HepG2 (cell line): ENCODE data around the gene GALNT16. TPM values are rescaled to one million over a fixed set of nuclear protein-coding genes. Genes with fewer than 3 reads are reported as not detected.
A peak's percentile ranks its signal among the peaks of the same experiment; 100 is the strongest.

Experiments used
- ATAC-seq: fragments of 200-7000 bp; cut with Tn5 transposase; 3 replicates; pipeline ENCODE4 v1.9.1; 2020; ENCODE audit warnings: mild to moderate bottlenecking, moderate library complexity
- BruUV-seq: library from RNA; stranded (reverse); fragments of 400-500 nt; replicated peaks from 2 replicates; lab custom pipeline; 2021; lab: Mats Ljungman, UMichigan
- CTCF ChIA-PET: fragments of 300-600 bp; formaldehyde crosslinking; extraction: SDS; loops from one replicate; lab custom pipeline; 2021; ENCODE audit warnings: low total read pairs, inconsistent platforms, low intra/inter-chr PET ratio; lab: Yijun Ruan, JAX
- POLR2A ChIA-PET: fragments of 350-600 bp; sonication (Branson Sonifier 250); formaldehyde crosslinking; loops from one replicate; lab custom pipeline; 2020; ENCODE audit warnings: antibody characterized with exemption, inconsistent platforms; lab: Yijun Ruan, JAX
- DNase-seq: peaks from one replicate; pipeline ENCODE4 v3.0.0-alpha.2; 2015; ENCODE audit warnings: low spot score
- FAIRE-seq: peaks from 3 replicates; lab custom pipeline; 2011; peaks lifted over from hg19 to GRCh38; lab: Jason Lieb, UNC
- H2AFZ ChIP-seq: one replicate; pipeline ENCODE4 v1.6.1; 2011; ENCODE audit warnings: low read length, inconsistent platforms
- H3K27ac ChIP-seq: fragments of 300-600 bp; 3 replicates; pipeline ENCODE4 v1.8.0; 2011; ENCODE audit warnings: mixed run types, mild to moderate bottlenecking, mixed read lengths, low read length, inconsistent platforms; ENCODE audit not compliant: insufficient read depth; ENCODE audit errors: extremely low read length
- H3K27me3 ChIP-seq, 2 experiments: fragments of 200-600 bp in 1 of 2; 2 replicates in 1 of 2; 3 replicates in 1 of 2; pipeline versions ENCODE4 v1.6.0 to v1.8.0; 2011; ENCODE audit warnings: low read length in 2 of 2, mild to moderate bottlenecking in 2 of 2, moderate library complexity in 2 of 2, inconsistent platforms in 1 of 2; ENCODE audit not compliant: insufficient read depth in 2 of 2, control insufficient read depth in 1 of 2
- H3K36me3 ChIP-seq, 2 experiments: fragments of 200-600 bp in 1 of 2; replicated peaks in 1 of 2; 2 replicates in 1 of 2; 3 replicates in 1 of 2; pipeline versions ENCODE4 v1.5.1 to v1.8.0; 2011; ENCODE audit warnings: low read length in 2 of 2, inconsistent platforms in 1 of 2; ENCODE audit not compliant: insufficient read depth in 2 of 2, control insufficient read depth in 1 of 2
- H3K4me1 ChIP-seq: 2 replicates; pipeline ENCODE4 v1.5.1; 2012; ENCODE audit warnings: low read length, inconsistent platforms; ENCODE audit not compliant: insufficient read depth
- H3K4me2 ChIP-seq: 2 replicates; pipeline ENCODE4 v1.6.0; 2011; ENCODE audit warnings: low read depth, low read length, inconsistent platforms
- H3K4me3 ChIP-seq, 3 experiments: fragments of 200-600 bp in 1 of 3; sonication (generic), shearing (Covaris generic) in 1 of 3; replicated peaks in 1 of 3; 2 replicates each; pipeline ENCODE4 v1.5.1; 2011 to 2016; ENCODE audit warnings: low read length in 3 of 3, inconsistent platforms in 2 of 3, low read depth in 2 of 3, mild to moderate bottlenecking in 2 of 3, control low read depth in 1 of 3, mixed read lengths in 1 of 3; ENCODE audit not compliant: insufficient read depth in 1 of 3
- H3K79me2 ChIP-seq: one replicate; pipeline ENCODE4 v1.6.1; 2011; ENCODE audit warnings: low read length, inconsistent platforms; ENCODE audit not compliant: insufficient read depth
- H3K9ac ChIP-seq: 2 replicates; pipeline ENCODE4 v1.6.0; 2011; ENCODE audit warnings: mild to moderate bottlenecking, low read depth, low read length, inconsistent platforms; ENCODE audit not compliant: insufficient read depth
- H3K9me3 ChIP-seq: 2 replicates; pipeline ENCODE4 v1.5.1; 2012; ENCODE audit warnings: mild to moderate bottlenecking, low read length
- H4K20me1 ChIP-seq: 2 replicates; pipeline ENCODE4 v1.6.0; 2011; ENCODE audit warnings: inconsistent platforms, mild to moderate bottlenecking, low read length, moderate library complexity; ENCODE audit not compliant: insufficient read depth
- HMGXB4 ChIP-seq, 2 experiments: sonication (generic) in 1 of 2; formaldehyde crosslinking in 1 of 2; IDR thresholded peaks; 2 replicates each; pipeline versions ENCODE4 v1.4.0 to v1.6.1; 2018 to 2020; ENCODE audit warnings: missing genetic modification reagents in 2 of 2, borderline replicate concordance in 1 of 2, low read depth in 1 of 2, mild to moderate bottlenecking in 1 of 2, missing biosample characterization in 1 of 2
- HNRNPLL ChIP-seq: fragments of 200-400 bp; formaldehyde crosslinking; IDR thresholded peaks from 2 replicates; pipeline ENCODE4 v1.6.1; 2017; ENCODE audit warnings: mild to moderate bottlenecking, low read depth, low read length; ENCODE audit not compliant: poor library complexity, severe bottlenecking
- MAFF ChIP-seq: IDR thresholded peaks from 2 replicates; pipeline ENCODE4 v1.6.1; 2011; ENCODE audit warnings: low read depth, low read length, improper control_type of control experiment
- MAFK ChIP-seq, 2 experiments: IDR thresholded peaks in 1 of 2; conservative IDR thresholded peaks in 1 of 2; 2 replicates each; pipeline ENCODE4 v1.6.1; 2011; ENCODE audit warnings: improper control_type of control experiment in 2 of 2, low read length in 2 of 2
- RFX1 ChIP-seq: fragments of 450-650 bp; IDR thresholded peaks from 2 replicates; pipeline ENCODE4 v1.6.1; 2017
- UBTF ChIP-seq: sonication (generic); formaldehyde crosslinking; IDR thresholded peaks from 2 replicates; pipeline ENCODE4 v1.4.0; 2020; ENCODE audit warnings: mild to moderate bottlenecking, missing genetic modification reagents
- ZFY ChIP-seq: sonication (generic); formaldehyde crosslinking; IDR thresholded peaks from 2 replicates; pipeline ENCODE4 v1.4.0; 2020; ENCODE audit warnings: missing genetic modification reagents
- ZKSCAN5 ChIP-seq: sonication (generic); formaldehyde crosslinking; IDR thresholded peaks from 2 replicates; pipeline ENCODE4 v1.5.1; 2020; ENCODE audit warnings: mild to moderate bottlenecking, missing genetic modification reagents
- ZNF672 ChIP-seq: sonication (generic); formaldehyde crosslinking; IDR thresholded peaks from 2 replicates; pipeline ENCODE4 v1.8.1; 2022; ENCODE audit warnings: missing genetic modification reagents
- ZNF772 ChIP-seq: sonication (generic); formaldehyde crosslinking; IDR thresholded peaks from 2 replicates; pipeline ENCODE4 v1.5.0; 2020; ENCODE audit warnings: mild to moderate bottlenecking, missing genetic modification reagents
- ZNF777 ChIP-seq: sonication (generic); formaldehyde crosslinking; IDR thresholded peaks from 2 replicates; pipeline ENCODE4 v1.4.0; 2020; ENCODE audit warnings: missing genetic modification reagents
- WGBS: methylation state at CpG from one replicate; pipeline ENCODE4 v1.1.6; 2017; ENCODE audit warnings: low lambda C conversion rate; 5-methylcytosine and 5-hydroxymethylcytosine counted together
- in situ Hi-C: cut with HindIII; loops from 2 replicates; pipeline ENCODE4 v1.10.0; 2017; ENCODE audit warnings: low pct_unique_long_range_greater_than_20kb; ENCODE audit not compliant: extremely low pct_ligation_motif_present
- intact Hi-C: fragments of 100-400 bp; cut with micrococcal nuclease; formaldehyde crosslinking; loops from one replicate; pipeline ENCODE4 v1.10.0; 2022; ENCODE audit not compliant: unreplicated experiment
- polyA plus RNA-seq, 8 experiments: library from polyadenylated mRNA; depleted of rRNA in 3 of 8; stranded (reverse) in 7 of 8; unstranded in 1 of 8; fragments of >200 nt; fragmentation: Illumina TruSeq in 4 of 8; extraction: Trizol in 4 of 8; gene quantifications; 2 replicates each; pipeline versions ENCODE4 v1.2.1 to v1.2.3, GENCODE V29; 2011 to 2016; ENCODE audit warnings: low read depth in 4 of 8, missing spikeins in 1 of 8, mixed read lengths in 1 of 8; ENCODE audit not compliant: insufficient read depth in 1 of 8
- total RNA-seq, 5 experiments: library from RNA; depleted of rRNA; stranded (reverse); fragments of >200 nt; fragmentation: Illumina TruSeq; extraction: Trizol; gene quantifications; 2 replicates each; pipeline ENCODE4 v1.2.3, GENCODE V29; 2016; ENCODE audit warnings: low read depth in 1 of 5

Gene GALNT16
- total and polyA plus RNA-seq, 2 of the 13 experiments (the other 11 are each of a cell fraction or from before 2014, with no cell fraction given) = 0.54 to 0.82 TPM

GRCh38 chr14:69259168-69259526 lies 811 bp upstream of the GALNT16 start:
- in situ Hi-C loops = loop anchor here (10.0 kb wide), 1 partner anchor 206 kb away; no protein-coding TSS in a partner anchor
- Histone ChIP-seq H3K4me3 (peak overlapping the region; percentile 37 to 72 (median 67); a peak in 5 of 6 replicates), H3K4me1 (peaks cover 20% of the 10 kb centered on the region), H3K27ac (no peak overlapping the region), H3K27me3 (peaks cover 6 to 36% of the 10 kb centered on the region in 2 experiments; a peak in 4 of 5 replicates), H3K36me3 (no peaks in the 10 kb centered on the region), H3K9me3 (no peaks in the 10 kb centered on the region), H4K20me1 (no peaks in the 10 kb centered on the region), H3K4me2 (peak overlapping the region; percentile 79), H2AFZ (no peak overlapping the region), H3K79me2 (no peaks in the 10 kb centered on the region), H3K9ac (no peak overlapping the region)
- WGBS = 28% methylated on average over 13 of the region's 14 CpGs
- ChIA-PET POLR2A (no interaction called here), CTCF (no interaction called here)
- ATAC-seq (no peak), FAIRE-seq (no peak), DNase-seq (no peak)
- no TSS peak for BruUV-seq
- TF ChIP-seq MAFF (peak; percentile 92), MAFK (conservative IDR thresholded peaks at IDR 0.05 in 1 of 2, IDR thresholded peaks at IDR 0.05 in 1 of 2; ENCODE audit: low read length in 2 of 2) (peak; percentile 92), ZNF672 (CRISPR knock-in tag) (no peak)
- intact Hi-C loops = no loop called here

- POLR2A ChIA-PET = no interaction called here
- no peaks in the 10 kb centered on the region for H4K20me1 ChIP-seq
- CTCF ChIA-PET = interaction anchor here (0.9 to 1.2 kb wide), 2 partner anchors 27 kb away, joined by 3 read pairs; no protein-coding TSS in a partner anchor
- H3K27me3 ChIP-seq = peaks cover 6 to 34% of the 10 kb centered on the region in 2 experiments; a peak in 4 of 5 replicates
- DNase-seq = no peak
- no peak overlapping the region for H3K27ac ChIP-seq
- 0 out of 4 replicates have a peak, but pooled peaks of 1 of the 2 experiments have one; percentile 1 for TF ChIP-seq HMGXB4 (CRISPR knock-in tag; IDR thresholded peaks at IDR 0.05; ENCODE audit: borderline replicate concordance in 1 of 2, low read depth in 1 of 2)
- TF ChIP-seq ZFY = peak; percentile 22; the same call in 1 of the 2 replicates
- TF ChIP-seq ZNF777 = peak; percentile 65; the same call in 1 of the 2 replicates
- TF ChIP-seq HNRNPLL = peak; percentile 7
- TF ChIP-seq ZNF772 = no peak
- TF ChIP-seq RFX1 = peak; percentile 28; the same call in 1 of the 2 replicates
- TF ChIP-seq UBTF (CRISPR knock-in tag) = peak; percentile 7; the same call in 1 of the 2 replicates
- TF ChIP-seq ZKSCAN5 = no peak
- peak overlapping the region; percentile 37 to 72 (median 67) for H3K4me3 ChIP-seq
- in situ Hi-C loops (loop anchor here (5.0 kb wide), 1 partner anchor 92 kb away; no protein-coding TSS in a partner anchor), intact Hi-C loops (loop anchor here (1.0 kb wide), 1 partner anchor 27 kb away; no protein-coding TSS in a partner anchor)
- no peaks in the 10 kb centered on the region for H3K79me2 ChIP-seq
- no TSS peak for BruUV-seq
- H3K4me1 ChIP-seq = peaks cover 20% of the 10 kb centered on the region
- H3K9me3 ChIP-seq = no peaks in the 10 kb centered on the region
- WGBS = no CpG with 5 or more reads among the region's 78 CpGs
- no peak overlapping the region for H2AFZ ChIP-seq
- H3K36me3 ChIP-seq = no peaks in the 10 kb centered on the region
- FAIRE-seq = no peak
- H3K4me2 ChIP-seq = peak overlapping the region; percentile 79
- ATAC-seq = peak; percentile 61
- no peak overlapping the region for H3K9ac ChIP-seq
Observed at GRCh38 chr14:69260190-69260860, 367 bp downstream of the GALNT16 start.
